Amniotic epithelial cell (primary cell): ENCODE data around the gene SCEL.
"Not testable (repeated sequence)": the region's sequence is repeated elsewhere in the genome, so short reads cannot be mapped to it uniquely, and the experiment has no call there.

Source experiments
- DNase-seq: peaks from one replicate; pipeline ENCODE4 v3.0.0-alpha.2; 2010; ENCODE audit warnings: low read depth

SCEL gene

DNA sequence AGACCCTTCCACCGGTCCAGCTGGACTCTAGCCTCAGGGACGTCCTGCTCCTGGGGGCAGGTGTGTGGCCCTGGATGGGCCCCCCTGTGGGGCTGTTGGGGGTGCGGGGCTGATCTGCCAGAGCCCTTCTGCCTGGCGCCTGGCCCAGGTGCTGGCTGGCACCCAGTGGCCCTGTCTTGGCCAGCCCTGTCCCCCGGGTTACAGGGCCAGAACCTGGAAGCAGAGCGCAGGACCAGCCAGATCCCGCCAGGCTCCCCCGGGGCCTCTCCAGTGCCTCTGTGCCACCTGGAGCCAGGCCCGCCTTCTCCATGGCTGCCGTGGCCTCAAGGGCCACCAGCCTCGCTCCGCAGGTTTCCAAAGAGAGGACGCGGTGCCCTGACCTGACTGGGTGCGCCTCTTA lies 127.3 kb downstream of the SCEL start:
- not testable (repeated sequence) for DNase-seq

- no peak for DNase-seq
Observed at GRCh38 chr13:77674852-77675251, 139.3 kb downstream of the SCEL start.

DNA sequence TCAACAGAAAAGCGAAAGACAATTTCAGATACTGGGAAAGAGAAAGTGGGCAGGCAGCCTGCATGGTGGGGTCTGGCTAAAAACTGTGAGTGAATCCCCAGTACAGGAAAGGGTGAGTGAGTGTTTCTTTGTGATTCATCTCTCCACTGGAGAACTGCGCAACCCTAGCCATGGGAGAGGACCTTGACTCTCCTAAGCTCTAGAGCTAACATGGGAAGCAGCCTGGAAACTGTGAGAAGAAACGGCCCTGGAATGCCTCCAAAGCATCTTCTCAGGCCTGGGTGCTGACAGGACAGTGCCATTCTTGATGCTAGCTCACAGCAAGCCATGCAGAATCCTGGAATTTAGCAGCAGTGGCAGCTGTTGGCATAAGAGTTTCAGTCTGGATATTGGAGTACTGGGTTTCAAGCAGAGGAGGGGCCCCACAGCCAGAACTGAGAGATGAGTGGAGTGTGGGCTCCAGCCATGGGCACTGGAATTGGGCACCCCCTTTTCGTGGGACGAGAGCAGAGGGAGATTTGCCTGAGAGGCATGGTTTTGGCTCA lies 143.3 kb downstream of the SCEL start:
- no peak for DNase-seq

GRCh38 chr13:77687799-77688198 lies 152.3 kb downstream of the SCEL start:
- DNase-seq = no peak

GRCh38 chr13:77691871-77692270 lies 156.4 kb downstream of the SCEL start:
- no peak for DNase-seq

DNA sequence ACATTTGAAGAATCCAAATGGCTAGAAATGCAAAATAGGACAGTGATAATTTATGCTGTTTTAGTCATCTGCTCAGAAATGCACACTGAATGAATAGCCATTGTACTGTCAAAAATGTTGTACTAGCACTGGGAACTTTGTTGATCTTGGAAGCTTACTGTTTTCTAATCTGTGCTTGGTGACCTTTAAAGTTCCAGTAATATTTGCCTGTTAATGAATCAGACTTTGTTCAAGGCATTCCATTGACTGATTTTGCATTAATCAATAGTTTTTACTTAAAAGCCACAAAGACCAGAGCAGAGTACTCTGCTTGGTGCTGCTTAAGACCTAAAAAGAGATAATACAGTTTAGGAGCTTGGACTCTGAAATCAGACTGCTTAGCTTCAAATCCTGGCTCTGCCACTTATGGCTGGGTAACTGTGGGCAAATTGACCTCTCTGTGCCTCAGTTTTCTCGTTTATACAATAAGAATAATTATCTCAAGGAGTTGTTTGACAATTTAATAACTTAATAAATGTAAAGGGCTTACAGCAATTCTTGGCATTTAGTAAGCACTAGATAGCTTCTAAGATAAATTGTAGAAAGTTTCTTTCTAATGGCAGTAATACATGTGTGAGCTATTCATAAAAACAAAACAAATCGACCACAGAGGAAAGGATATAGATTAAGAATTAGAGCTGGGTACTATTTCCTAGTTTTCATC lies 157.4 kb downstream of the SCEL start:
- no peak for DNase-seq

GRCh38 chr13:77693449-77693940 lies 158.0 kb downstream of the SCEL start:
- DNase-seq = no peak
